Parathyroid adenoma (tissue), 2 donors: ENCODE results near the gene PYM1.
A peak's percentile ranks its signal among the peaks of the same experiment; 100 is the strongest.

Source experiments
- H2AFZ ChIP-seq: fragments of 300-600 bp; sonication (generic); one replicate; pipeline ENCODE4 v1.7.0; 2017; ENCODE audit warnings: antibody characterized with exemption, mild to moderate bottlenecking
- H3K27ac ChIP-seq: fragments of 300-600 bp; sonication (generic); one replicate; pipeline ENCODE4 v1.7.0; 2017
- H3K27me3 ChIP-seq: fragments of 300-600 bp; sonication (generic); one replicate; pipeline ENCODE4 v1.7.0; 2017; ENCODE audit warnings: low read length; ENCODE audit not compliant: control insufficient read depth, insufficient read depth
- H3K36me3 ChIP-seq: fragments of 300-600 bp; sonication (generic); one replicate; pipeline ENCODE4 v1.7.0; 2017; ENCODE audit warnings: low read length; ENCODE audit not compliant: control insufficient read depth, insufficient read depth
- H3K4me1 ChIP-seq: fragments of 300-600 bp; sonication (generic); one replicate; pipeline ENCODE4 v1.7.0; 2017; ENCODE audit warnings: control low read depth
- H3K4me2 ChIP-seq: fragments of 300-600 bp; sonication (generic); one replicate; pipeline ENCODE4 v1.7.0; 2017; ENCODE audit warnings: low read length
- H3K4me3 ChIP-seq: fragments of 300-600 bp; sonication (generic); one replicate; pipeline ENCODE4 v1.7.0; 2017; ENCODE audit warnings: low read depth, low read length
- H3K79me2 ChIP-seq: fragments of 300-600 bp; sonication (generic); one replicate; pipeline ENCODE4 v1.7.0; 2017; ENCODE audit warnings: control low read depth
- H3K9ac ChIP-seq: fragments of 300-600 bp; sonication (generic); one replicate; pipeline ENCODE4 v1.7.0; 2017; ENCODE audit warnings: mild to moderate bottlenecking
- H3K9me3 ChIP-seq: fragments of 300-600 bp; sonication (generic); one replicate; pipeline ENCODE4 v1.7.0; 2017; ENCODE audit warnings: low read length; ENCODE audit not compliant: control insufficient read depth
- CTCF ChIP-seq: fragments of 300-600 bp; sonication (generic); IDR thresholded peaks from one replicate; pipeline ENCODE4 v1.7.0; 2017; ENCODE audit warnings: antibody characterized with exemption, mild to moderate bottlenecking
- donor health status: primary hyperparathyroidism.

PYM1 gene

DNA sequence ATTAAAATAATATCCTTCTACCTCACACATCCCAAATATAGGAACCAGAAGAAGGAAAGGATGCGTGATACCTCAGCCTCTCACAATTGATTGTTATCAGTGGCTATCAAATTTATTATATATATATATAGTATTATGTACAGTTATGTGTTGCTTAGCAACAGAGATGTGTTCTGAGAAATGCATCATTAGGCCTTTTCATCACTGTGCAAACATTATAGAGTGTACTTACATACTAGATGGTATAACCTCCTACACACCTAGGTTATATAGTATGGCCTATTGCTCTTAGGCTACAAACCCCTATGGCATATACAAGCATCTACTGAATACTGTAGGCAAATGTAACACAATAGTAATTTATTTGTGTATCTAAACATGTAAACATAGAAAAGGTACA lies 34.0 kb downstream of the PYM1 start:
- no peaks in the 10 kb centered on the region for H3K9me3 ChIP-seq
- TF ChIP-seq CTCF = no peak
- no peaks in the 10 kb centered on the region for H3K4me1 ChIP-seq
- no peaks in the 10 kb centered on the region for H3K27me3 ChIP-seq
- H2AFZ ChIP-seq = no peak overlapping the region
- H3K79me2 ChIP-seq = no peaks in the 10 kb centered on the region
- no peak overlapping the region for H3K27ac ChIP-seq
- no peaks in the 10 kb centered on the region for H3K36me3 ChIP-seq
- no peak overlapping the region for H3K4me3 ChIP-seq
- no peak overlapping the region for H3K9ac ChIP-seq
- no peak overlapping the region for H3K4me2 ChIP-seq

GRCh38 chr12:55891310-55891709 lies 36.4 kb downstream of the PYM1 start:
- no peaks in the 10 kb centered on the region for H3K36me3 ChIP-seq

DNA sequence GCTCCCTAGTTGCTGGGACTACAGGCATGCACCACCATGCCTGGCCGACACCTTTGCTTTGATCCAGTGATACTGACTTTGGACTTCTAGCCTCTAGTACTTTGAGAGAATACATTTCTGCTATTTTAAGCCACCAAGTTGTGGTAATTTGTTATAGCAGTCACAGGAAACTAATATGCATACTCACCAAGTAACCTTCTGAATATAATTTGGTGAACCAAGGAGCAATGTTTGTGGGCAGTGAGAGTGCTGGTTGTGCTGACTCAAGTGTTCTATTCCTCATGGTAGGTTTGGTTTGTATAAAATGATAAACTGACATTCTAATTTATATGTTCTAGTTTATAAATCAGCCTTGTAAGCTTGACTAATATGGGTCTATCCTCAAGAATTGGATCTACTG lies 42.6 kb downstream of the PYM1 start:
- Histone ChIP-seq H3K79me2 (no peaks in the 10 kb centered on the region), H3K9me3 (no peaks in the 10 kb centered on the region), H3K4me2 (no peak overlapping the region), H3K4me1 (no peaks in the 10 kb centered on the region), H3K27ac (no peak overlapping the region), H3K36me3 (no peaks in the 10 kb centered on the region), H3K9ac (no peak overlapping the region), H3K4me3 (no peak overlapping the region), H2AFZ (no peak overlapping the region), H3K27me3 (no peaks in the 10 kb centered on the region)
- no peak for TF ChIP-seq CTCF

More at GRCh38 chr12:55891310-55891709, 36.4 kb downstream of the PYM1 start:
- no peak overlapping the region for H3K4me3 ChIP-seq
- no peaks in the 10 kb centered on the region for H3K27me3 ChIP-seq
- H3K9me3 ChIP-seq = no peaks in the 10 kb centered on the region
- H3K4me2 ChIP-seq = no peak overlapping the region
- no peak overlapping the region for H3K27ac ChIP-seq
- H3K9ac ChIP-seq = no peak overlapping the region
- no peaks in the 10 kb centered on the region for H3K79me2 ChIP-seq
- H3K4me1 ChIP-seq = no peaks in the 10 kb centered on the region
- H2AFZ ChIP-seq = no peak overlapping the region
- no peak for TF ChIP-seq CTCF

- Histone ChIP-seq H3K4me2 (no peak overlapping the region), H3K4me1 (no peaks in the 10 kb centered on the region), H3K4me3 (no peak overlapping the region), H3K27ac (no peak overlapping the region), H3K79me2 (no peaks in the 10 kb centered on the region), H3K27me3 (no peaks in the 10 kb centered on the region), H3K9ac (no peak overlapping the region), H3K36me3 (no peaks in the 10 kb centered on the region), H2AFZ (no peak overlapping the region), H3K9me3 (no peaks in the 10 kb centered on the region)
- no peak for TF ChIP-seq CTCF
Observed at GRCh38 chr12:55877824-55878223, 49.9 kb downstream of the PYM1 start.

- H3K9me3 ChIP-seq = no peaks in the 10 kb centered on the region
- H3K4me2 ChIP-seq = no peak overlapping the region
- H3K36me3 ChIP-seq = no peaks in the 10 kb centered on the region
- H3K4me3 ChIP-seq = no peak overlapping the region
- peak overlapping the region; percentile 40 for H2AFZ ChIP-seq
- no peak for TF ChIP-seq CTCF
- no peak overlapping the region for H3K9ac ChIP-seq
- no peak overlapping the region for H3K27ac ChIP-seq
- no peaks in the 10 kb centered on the region for H3K27me3 ChIP-seq
- peaks cover 4% of the 10 kb centered on the region for H3K4me1 ChIP-seq
- no peaks in the 10 kb centered on the region for H3K79me2 ChIP-seq
Observed at GRCh38 chr12:55875704-55876467, 51.8 kb downstream of the PYM1 start.
